Prostate gland (tissue), 2 donors: ENCODE results near the gene HNRNPAB.

Source experiments
- CTCF ChIP-seq, 4 experiments: fragments of 200-600 bp in 2 of 4; fragments of 450-650 bp in 2 of 4; sonication (generic) in 2 of 4; IDR thresholded peaks; 1 replicate in 3 of 4; 2 replicates in 1 of 4; pipeline ENCODE4 v1.5.1; 2016 to 2019; ENCODE audit warnings: antibody characterized with exemption in 4 of 4, mild to moderate bottlenecking in 2 of 4, moderate library complexity in 2 of 4
- POLR2A ChIP-seq: fragments of 450-650 bp; IDR thresholded peaks from one replicate; pipeline ENCODE4 v1.6.1; 2016; ENCODE audit warnings: antibody characterized with exemption, mild to moderate bottlenecking
- POLR2AphosphoS5 ChIP-seq: sonication (generic); formaldehyde crosslinking; IDR thresholded peaks from one replicate; pipeline ENCODE4 v1.6.1; 2017; ENCODE audit warnings: antibody characterized with exemption

- TF ChIP-seq CTCF (IDR thresholded peaks at IDR 0.05) (no peak), POLR2A (no peak), POLR2AphosphoS5 (no peak)
Observed at GRCh38 chr5:178256746-178257145, 52.4 kb downstream of the HNRNPAB start.
